Ascending aorta (tissue), 2 donors: ENCODE data around the gene IRF7. TPM values are rescaled to one million over a fixed set of nuclear protein-coding genes. Genes with fewer than 3 reads are reported as not detected.
"Not testable (repeated sequence)": the region's sequence is repeated elsewhere in the genome, so short reads cannot be mapped to it uniquely, and the experiment has no call there.

Experiments
- DNase-seq, 2 donors: peaks; one replicate each; pipeline ENCODE4 v3.0.0-alpha.2; 2019; ENCODE audit warnings: low spot score in 2 of 2
- H3K27ac ChIP-seq, 2 donors: fragments of 200-600 bp; sonication (generic); one replicate each; pipeline ENCODE4 v1.5.1; 2016 to 2017; ENCODE audit warnings: mild to moderate bottlenecking in 1 of 2
- H3K27me3 ChIP-seq: fragments of 200-600 bp; sonication (generic); one replicate; pipeline ENCODE4 v1.5.1; 2017
- H3K36me3 ChIP-seq, 2 donors: fragments of 200-600 bp; sonication (generic); one replicate each; pipeline ENCODE4 v1.5.1; 2016
- H3K4me1 ChIP-seq, 2 donors: fragments of 200-600 bp; sonication (generic); one replicate each; pipeline ENCODE4 v1.5.1; 2016 to 2017; ENCODE audit warnings: mild to moderate bottlenecking in 1 of 2
- H3K4me3 ChIP-seq, 2 donors: fragments of 200-600 bp; sonication (generic); one replicate each; pipeline ENCODE4 v1.5.1; 2016 to 2017; ENCODE audit warnings: mild to moderate bottlenecking in 1 of 2
- H3K9me3 ChIP-seq, 2 donors: fragments of 200-600 bp; sonication (generic); one replicate each; pipeline ENCODE4 v1.5.1; 2016
- intact Hi-C: fragments of 100-400 bp; cut with DNase I; formaldehyde crosslinking; loops from one replicate; pipeline ENCODE4 v1.15.1; 2023
- total RNA-seq: library from RNA; depleted of rRNA; stranded (reverse); fragments of >200 nt; gene quantifications from one replicate; pipeline ENCODE4 v1.1.0, GENCODE V29; 2016
- TF ChIP-seq, protein P1 (sequence below), 3 experiments: fragments of 200-600 bp in 2 of 3; fragments of 450-650 bp in 1 of 3; sonication (generic) in 2 of 3; IDR thresholded peaks; one replicate each; pipeline ENCODE4 v1.5.1; 2016 to 2019; ENCODE audit warnings: antibody characterized with exemption in 3 of 3, mild to moderate bottlenecking in 1 of 3, moderate library complexity in 1 of 3

IRF7 gene
- total RNA-seq, 1 donor from 2014 or later, result 44.6 TPM

DNA sequence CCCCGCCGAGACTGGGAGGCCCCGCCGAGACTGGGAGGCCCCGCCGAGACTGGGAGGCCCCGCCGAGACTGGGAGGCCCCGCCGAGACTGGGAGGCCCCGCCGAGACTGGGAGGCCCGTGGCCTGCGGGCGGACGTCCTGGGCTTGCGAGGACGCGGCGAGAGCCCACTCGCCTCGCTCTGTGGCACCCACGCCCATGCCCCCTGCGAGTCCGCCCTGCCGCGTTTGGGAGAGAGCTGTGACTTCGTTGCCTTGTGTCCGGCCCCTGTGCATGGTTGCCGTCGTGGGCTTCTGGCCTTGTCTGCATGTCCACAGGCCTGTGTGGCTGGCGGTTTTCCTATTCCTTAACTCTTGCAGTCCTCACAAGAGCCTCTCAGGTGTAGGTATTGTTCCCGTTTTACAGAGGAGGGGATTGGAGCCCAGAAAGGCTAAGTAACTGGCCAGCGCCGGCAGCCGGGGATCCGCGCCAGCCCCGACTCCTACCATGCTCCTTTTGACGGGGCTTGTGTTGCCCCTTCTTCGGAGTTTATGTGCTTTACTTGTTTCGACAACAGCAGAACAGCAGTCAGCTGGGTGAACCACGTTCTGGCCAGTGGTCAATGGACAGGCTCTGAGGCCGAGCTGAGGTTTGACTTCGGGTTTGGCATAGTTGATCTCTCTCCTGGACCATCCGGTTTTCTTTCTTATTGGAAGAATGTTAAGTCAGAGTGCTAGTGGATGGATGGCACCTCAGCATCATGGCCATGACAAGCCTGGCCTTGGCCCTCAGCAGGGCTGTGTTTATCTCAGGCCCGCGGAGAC lies 38.7 kb downstream of the IRF7 start:
- H3K4me3 ChIP-seq, result peak overlapping the region; percentile 77 to 81
- no peak for DNase-seq
- H3K4me1 ChIP-seq, result peaks cover 11 to 38% of the 10 kb centered on the region in 2 donors
- intact Hi-C loops, result loop anchor here (1.0 to 5.0 kb wide), 5 partner anchors 38 to 340 kb away; partner anchors contain the start of genes DEAF1, HRAS, IRF7 and PSMD13
- peaks cover 3 to 7% of the 10 kb centered on the region in 2 donors for H3K36me3 ChIP-seq
- TF ChIP-seq, protein P1, sequence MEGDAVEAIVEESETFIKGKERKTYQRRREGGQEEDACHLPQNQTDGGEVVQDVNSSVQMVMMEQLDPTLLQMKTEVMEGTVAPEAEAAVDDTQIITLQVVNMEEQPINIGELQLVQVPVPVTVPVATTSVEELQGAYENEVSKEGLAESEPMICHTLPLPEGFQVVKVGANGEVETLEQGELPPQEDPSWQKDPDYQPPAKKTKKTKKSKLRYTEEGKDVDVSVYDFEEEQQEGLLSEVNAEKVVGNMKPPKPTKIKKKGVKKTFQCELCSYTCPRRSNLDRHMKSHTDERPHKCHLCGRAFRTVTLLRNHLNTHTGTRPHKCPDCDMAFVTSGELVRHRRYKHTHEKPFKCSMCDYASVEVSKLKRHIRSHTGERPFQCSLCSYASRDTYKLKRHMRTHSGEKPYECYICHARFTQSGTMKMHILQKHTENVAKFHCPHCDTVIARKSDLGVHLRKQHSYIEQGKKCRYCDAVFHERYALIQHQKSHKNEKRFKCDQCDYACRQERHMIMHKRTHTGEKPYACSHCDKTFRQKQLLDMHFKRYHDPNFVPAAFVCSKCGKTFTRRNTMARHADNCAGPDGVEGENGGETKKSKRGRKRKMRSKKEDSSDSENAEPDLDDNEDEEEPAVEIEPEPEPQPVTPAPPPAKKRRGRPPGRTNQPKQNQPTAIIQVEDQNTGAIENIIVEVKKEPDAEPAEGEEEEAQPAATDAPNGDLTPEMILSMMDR (IDR thresholded peaks at IDR 0.05), result no peak
- no peaks in the 10 kb centered on the region for H3K9me3 ChIP-seq
- H3K27me3 ChIP-seq, result no peaks in the 10 kb centered on the region
- H3K27ac ChIP-seq, result peak overlapping the region; percentile 51 to 90

DNA sequence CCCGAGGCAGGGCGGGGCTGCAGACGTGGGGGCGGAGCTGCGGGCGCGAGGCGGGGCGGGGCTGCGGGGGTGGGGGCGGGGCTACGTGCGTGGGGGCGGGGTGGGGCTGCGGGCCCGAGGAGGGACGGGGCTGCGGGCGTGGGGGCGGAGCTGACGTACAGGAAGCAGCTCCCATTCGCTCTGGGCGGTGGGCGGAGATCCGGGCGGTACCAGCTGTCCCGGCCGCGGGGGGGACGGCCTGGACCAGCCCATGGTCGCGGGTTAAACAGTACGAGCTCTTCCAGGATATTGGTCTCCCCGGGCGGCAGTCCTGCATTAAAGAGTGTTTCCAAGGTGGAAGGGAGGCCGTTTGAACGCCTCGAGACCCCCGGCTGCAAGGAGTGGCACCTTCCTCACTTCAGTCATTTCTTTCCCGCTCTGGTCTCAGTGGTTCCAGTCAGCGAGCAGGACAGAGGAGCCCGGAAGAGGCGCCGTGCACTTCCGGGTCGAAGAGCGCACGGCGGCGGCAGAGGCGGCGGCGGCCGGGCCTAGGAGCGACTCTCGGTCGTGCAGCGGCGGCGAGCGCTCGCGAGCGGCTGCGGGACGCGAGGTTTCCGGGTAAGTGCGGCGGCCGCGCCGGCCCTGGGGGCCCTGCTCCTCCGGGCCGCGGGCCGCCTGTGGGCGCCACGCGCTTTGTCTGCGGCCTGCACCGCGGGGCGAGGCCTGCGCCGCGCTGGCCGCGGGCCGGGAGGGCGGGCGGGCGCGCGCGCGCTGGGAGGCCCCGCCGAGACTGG lies 39.6 kb downstream of the IRF7 start, which contains the start of gene PHRF1:
PHRF1 (plus strand) TSS at position 475 of the 773 bp plus-strand sequence. CDS start 5,043 bp downstream, outside the sequence.
- Histone ChIP-seq H3K27me3 (no peaks in the 10 kb centered on the region), H3K4me1 (peaks cover 11 to 38% of the 10 kb centered on the region in 2 donors), H3K4me3 (peak within 1 kb of the TSS; percentile 81 to 91), H3K9me3 (no peaks in the 10 kb centered on the region), H3K36me3 (no peaks in the 10 kb centered on the region), H3K27ac (peak within 1 kb of the TSS; percentile 90 to 91)
- peak; percentile 72 to 96 for DNase-seq
- intact Hi-C loops, result loop anchor here (1.0 to 5.0 kb wide), 6 partner anchors 15 to 339 kb away; partner anchors contain the start of genes DEAF1, HRAS, IRF7 and PSMD13
- TF ChIP-seq, protein P1 (IDR thresholded peaks at IDR 0.05), result no peak

DNA sequence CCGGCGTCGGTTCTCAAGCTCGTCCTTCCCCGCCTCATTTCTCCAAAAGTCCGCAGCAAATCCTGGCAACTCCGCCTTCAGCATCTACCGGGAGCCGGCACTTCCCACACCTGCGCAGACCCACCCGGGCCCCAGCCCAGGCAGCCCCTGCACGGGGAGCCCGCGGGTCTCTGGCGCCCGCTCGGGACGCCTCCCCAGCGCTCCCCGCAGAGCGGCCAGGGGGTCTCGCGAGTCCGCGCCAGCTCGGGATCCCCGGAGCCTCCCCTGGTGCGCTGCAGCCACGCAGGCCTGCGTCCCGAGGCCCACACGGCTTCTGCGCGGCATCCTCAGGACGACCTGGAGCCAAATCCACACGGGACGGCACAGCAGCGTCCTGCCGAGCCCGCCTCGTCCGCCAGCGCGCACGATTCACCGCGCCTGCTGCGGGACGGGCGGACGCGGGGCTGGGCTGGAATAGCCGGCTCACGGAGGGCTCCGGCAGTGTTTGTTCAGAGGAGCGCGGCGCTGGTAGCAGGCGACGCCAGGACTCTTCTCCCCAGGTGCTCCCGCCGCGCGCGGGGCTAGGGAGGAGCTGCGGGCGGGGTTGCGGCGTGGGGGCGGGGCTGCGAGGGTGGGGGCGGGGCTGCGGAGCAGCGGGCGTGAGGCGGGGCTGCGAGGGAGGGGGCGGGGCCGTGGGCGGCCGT lies 40.3 kb downstream of the IRF7 start:
- no peaks in the 10 kb centered on the region for H3K9me3 ChIP-seq
- H3K4me3 ChIP-seq, result peak overlapping the region; percentile 66 to 91
- H3K27ac ChIP-seq, result peak overlapping the region in 1 of 2 donors; percentile 47
- H3K36me3 ChIP-seq, result no peaks in the 10 kb centered on the region
- no peak for DNase-seq
- no peaks in the 10 kb centered on the region for H3K27me3 ChIP-seq
- H3K4me1 ChIP-seq, result peaks cover 11 to 38% of the 10 kb centered on the region in 2 donors
- TF ChIP-seq, protein P1 (IDR thresholded peaks at IDR 0.05), result no peak
- intact Hi-C loops, result loop anchor here (1.0 to 5.0 kb wide), 2 partner anchors 14 to 338 kb away; partner anchors contain the start of genes PSMD13 and SIRT3

GRCh38 chr11:574632-575312 lies 41.0 kb downstream of the IRF7 start:
- TF ChIP-seq, protein P1 (IDR thresholded peaks at IDR 0.05), result no peak
- peak overlapping the region; percentile 66 to 91 for H3K4me3 ChIP-seq
- no peaks in the 10 kb centered on the region for H3K9me3 ChIP-seq
- H3K36me3 ChIP-seq, result no peaks in the 10 kb centered on the region
- H3K4me1 ChIP-seq, result peaks cover 11 to 36% of the 10 kb centered on the region in 2 donors
- H3K27ac ChIP-seq, result no peak overlapping the region
- intact Hi-C loops, result loop anchor here (1.0 to 5.0 kb wide), 2 partner anchors 13 to 337 kb away; partner anchors contain the start of genes PSMD13 and SIRT3
- no peaks in the 10 kb centered on the region for H3K27me3 ChIP-seq
- DNase-seq, result no peak

GRCh38 chr11:574031-574570 lies 41.6 kb downstream of the IRF7 start:
- intact Hi-C loops, H3K36me3 ChIP-seq, DNase-seq, H3K4me3 ChIP-seq, H3K27me3 ChIP-seq, H3K9me3 ChIP-seq, H3K27ac ChIP-seq: not testable (repeated sequence)
- peaks cover 13 to 37% of the 10 kb centered on the region in 2 donors for H3K4me1 ChIP-seq
